GM18526 (cell line): ENCODE data around the gene ZNF23.

Experiments used
- POLR2A ChIP-seq: IDR thresholded peaks from 3 replicates; pipeline ENCODE4 v1.6.1; 2011; ENCODE audit not compliant: insufficient read length; ENCODE audit errors: extremely low read depth

The ZNF23 gene

DNA sequence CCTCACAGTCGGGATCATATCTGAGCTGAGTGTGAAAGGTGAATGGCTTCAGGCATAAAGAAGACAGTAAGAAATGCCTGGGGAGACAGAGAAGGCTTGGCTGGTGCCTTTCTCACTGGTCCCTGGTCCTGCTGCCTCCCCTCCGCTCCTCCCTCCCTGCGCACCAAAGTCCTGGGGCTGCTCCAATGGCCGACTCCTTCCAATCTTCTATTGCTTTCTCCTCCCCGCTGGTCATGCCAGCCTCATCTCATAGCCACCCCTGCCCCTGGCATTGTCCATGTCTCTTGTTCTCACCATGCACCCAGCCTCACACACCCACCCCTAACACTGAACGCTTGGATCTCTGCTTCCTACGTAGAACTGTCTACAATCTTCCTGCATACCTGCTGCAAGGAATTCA is 38.2 kb downstream of the ZNF23 start:
- no peak for TF ChIP-seq POLR2A

GRCh38 chr16:71423016-71423415 is 39.0 kb downstream of the ZNF23 start:
- TF ChIP-seq POLR2A, result no peak

DNA sequence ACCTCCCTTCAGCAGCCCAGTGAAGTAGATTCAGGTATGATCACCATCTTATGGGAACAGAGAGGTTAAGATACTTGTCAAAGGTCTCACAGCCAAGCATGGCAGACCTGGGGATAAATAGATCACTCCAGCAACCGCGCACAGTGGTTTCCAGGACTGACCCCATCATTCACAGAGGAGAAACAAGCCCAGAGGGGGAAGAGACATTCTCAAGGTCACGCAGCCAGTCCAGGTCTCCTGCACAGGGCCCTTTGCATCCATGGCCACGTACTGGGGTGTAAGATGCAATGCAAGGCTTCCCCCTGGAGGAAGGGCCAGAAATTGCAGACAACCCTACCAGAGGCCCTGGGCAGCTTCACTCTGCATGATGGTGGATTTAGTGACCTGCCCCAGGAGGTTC is 40.1 kb downstream of the ZNF23 start:
- no peak for TF ChIP-seq POLR2A

GRCh38 chr16:71414038-71414437 is 48.0 kb downstream of the ZNF23 start:
- TF ChIP-seq POLR2A, result no peak

- TF ChIP-seq POLR2A, result no peak
Measured at GRCh38 chr16:71413341-71413740, 48.7 kb downstream of the ZNF23 start.

DNA sequence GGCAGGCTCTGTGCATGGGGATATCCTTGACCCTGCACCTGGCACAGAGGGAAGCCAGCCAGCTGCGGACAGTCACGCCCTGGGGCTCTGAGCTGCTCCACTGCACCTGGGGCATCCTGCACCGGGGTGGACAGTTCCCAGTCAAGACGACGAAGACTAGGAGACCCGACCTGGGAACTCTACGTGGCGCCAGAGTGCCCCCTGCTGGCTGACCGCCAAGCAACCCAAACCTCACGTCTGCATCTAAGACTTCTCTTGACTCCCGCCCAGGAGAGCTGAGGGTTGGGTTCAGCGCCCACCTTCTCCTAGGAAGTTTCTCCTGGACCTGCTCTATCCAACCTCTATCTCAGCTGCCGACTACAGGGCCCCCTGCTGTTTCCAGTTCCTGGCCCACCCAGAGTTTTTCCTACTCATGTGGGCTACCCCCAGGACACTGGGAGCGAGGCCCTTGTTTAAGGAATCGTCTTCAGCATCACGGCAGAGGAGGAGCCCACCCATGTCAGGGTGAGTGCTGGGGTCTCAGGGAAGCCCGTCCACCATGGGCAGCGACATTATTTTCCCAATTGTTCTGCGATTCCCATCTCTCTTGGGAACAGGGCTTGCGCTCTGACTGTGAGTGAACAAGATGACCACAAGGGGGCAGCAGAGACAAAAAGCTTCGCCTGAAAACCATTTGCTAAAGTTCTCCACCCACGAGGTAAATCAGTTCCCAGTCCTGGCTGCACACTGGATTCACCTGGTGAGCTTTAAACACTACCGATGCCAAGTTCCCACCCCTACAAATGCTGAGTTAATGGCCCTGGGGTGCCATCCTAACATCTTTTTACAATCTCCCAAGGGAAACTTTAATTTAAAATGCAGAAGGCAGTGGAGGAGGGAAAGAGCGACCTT is 49.5 kb downstream of the ZNF23 start:
- TF ChIP-seq POLR2A, result no peak

DNA sequence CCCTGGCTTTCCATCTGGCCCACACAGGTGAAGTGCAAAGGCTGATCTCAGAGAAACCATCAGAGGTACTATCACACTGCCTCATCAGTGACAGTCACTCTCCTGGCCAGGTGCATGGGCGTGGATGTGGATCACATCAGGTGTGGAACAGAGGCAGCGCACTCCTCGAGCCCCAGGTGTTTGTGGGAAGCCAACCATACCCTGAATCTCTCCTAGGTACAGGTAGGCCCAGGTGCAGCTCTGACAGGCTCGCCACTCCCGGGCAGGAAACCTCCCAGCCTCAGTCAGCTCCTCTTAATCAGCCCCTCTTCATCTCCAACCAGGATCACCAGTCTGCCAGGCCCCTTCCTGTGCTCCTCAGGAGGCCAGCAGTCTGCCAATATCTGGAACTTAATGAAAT is 51.9 kb downstream of the ZNF23 start:
- TF ChIP-seq POLR2A, result no peak

GRCh38 chr16:71409011-71409775 is 52.9 kb downstream of the ZNF23 start:
- TF ChIP-seq POLR2A, result no peak

DNA sequence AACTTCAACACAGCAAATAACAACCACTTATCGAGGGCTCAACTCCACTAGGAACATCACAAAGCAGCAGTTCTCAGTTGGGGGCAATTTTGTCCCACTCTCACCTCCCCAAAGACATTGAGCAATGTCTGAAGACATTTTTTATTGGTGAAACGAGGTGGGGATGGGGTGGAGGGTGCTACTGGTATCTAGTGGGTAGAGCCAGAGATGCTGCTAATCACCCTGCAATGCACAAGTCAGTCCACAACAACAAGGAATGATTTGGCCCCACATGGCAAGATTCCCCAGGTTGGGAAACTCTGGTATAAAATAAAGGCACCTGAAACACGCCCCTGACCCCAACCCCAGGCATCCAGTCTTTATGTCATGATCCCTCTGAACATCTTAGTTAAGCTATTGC is 53.5 kb downstream of the ZNF23 start:
- TF ChIP-seq POLR2A, result no peak

- TF ChIP-seq POLR2A, result no peak
Measured at GRCh38 chr16:71407731-71408130, 54.3 kb downstream of the ZNF23 start.

DNA sequence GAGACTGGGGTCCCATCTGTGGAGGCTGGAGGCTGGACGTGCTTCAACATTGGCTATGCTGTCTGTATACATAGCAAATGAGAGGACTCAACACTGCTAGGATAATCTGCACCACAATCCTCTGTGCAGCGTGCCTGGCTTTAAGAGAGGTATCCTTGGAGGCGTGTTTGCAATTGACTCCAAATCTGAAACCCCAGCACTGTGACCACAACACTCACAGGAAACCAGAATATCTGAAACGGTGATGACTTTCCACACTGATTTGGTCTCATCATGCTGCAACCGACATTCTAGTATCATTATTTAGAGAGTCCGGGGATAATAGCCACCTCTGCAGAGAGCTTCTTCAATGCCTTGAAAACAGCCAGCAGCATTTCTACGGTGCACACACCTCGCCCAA is 55.3 kb downstream of the ZNF23 start:
- no peak for TF ChIP-seq POLR2A

DNA sequence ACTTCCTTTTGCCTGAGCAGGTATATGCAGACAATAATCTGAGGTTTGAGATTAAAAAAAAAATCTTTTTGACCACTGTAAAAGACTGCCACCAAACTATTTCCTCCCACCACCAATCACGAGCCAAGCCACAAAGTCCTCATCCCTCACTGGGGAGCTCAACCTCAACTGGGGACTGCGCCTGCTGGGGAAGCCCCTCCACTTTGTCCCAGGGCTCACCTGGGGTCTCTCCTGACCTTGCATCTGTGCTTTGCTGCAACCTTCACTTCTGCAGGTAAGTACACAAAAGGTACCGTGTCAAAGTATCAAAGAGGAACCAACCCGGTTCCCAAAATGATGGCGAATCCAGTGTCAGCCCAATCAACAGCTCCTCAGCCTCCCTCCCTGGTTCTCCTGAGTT is 55.7 kb downstream of the ZNF23 start:
- no peak for TF ChIP-seq POLR2A

DNA sequence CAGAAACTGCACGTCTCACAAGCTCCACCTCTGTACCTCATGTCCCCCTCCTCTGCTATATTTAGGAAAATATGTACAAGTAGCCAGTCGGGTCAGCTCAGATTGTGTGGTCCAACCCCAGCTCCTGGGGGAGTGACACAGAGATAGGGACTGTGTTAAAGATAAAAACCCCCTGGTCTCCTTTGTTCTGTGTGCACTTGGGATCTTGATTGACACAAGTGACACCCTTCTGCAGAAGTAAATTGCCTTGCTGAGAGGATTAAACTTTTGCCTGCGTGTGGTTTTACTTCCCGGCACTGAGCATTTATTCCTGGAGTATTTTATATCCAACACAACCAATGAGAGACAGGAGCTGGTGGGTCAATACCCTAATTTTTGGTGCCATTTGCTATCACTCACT is 57.7 kb downstream of the ZNF23 start:
- no peak for TF ChIP-seq POLR2A

GRCh38 chr16:71402674-71403073 is 59.4 kb downstream of the ZNF23 start:
- no peak for TF ChIP-seq POLR2A

DNA sequence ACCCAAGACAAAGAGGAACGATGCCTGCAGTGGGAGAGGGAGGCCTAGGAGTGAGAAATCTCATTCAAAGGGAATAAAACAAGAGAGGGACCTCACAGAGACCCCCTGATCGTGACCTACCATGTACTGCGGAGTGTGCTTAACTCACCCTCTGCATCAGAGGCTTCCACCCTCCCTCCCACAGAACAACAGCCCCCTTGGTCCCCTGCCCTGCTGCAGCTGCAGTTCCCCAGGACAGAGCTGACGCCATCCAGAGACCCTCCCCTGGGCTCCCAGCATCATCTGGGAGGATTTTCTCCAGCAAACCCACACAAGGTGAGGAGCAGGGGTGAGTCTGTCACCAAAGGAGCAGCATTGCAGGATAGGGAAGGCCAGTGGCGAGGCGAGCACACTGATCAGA is 60.0 kb downstream of the ZNF23 start:
- no peak for TF ChIP-seq POLR2A

DNA sequence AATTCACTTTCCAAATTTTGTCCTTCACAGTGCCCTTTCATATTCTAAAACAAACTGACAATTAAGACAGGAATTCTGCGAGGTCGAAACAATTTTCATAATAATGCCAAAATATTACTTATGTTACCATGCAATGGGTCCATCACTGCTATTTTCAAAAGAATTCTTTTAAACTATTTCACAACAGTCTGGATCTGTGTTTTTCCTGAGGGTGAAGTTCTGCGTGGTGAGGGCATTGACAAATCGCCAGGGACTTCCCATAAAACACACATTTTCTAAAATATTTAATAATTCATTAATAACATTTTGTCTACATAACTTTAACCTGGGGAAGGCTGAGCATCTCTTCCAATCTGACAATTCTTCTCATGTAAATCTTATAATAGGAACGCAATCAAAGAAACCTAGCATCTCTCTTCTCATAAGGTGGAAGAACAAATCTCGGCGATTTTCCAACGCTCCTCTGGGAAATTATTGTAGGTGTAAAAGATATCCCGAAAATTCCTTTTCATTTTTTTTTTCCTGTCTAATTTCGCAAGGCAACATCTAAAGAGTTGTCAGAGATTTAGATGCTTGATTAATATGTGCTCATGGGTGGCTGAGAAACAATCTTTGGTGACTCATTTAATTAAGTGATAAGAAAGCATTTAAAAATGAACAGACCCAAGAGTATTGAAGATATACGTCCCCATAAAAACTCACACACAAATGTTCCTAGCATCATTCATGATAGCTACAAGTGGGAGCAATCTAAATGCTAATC is 62.1 kb downstream of the ZNF23 start:
- no peak for TF ChIP-seq POLR2A
